Measurements from ENCODE around the gene LRRC55.

LRRC55 gene

GRCh38 chr11:57239348-57239747, 57.6 kb downstream of the LRRC55 start:
- DNase-seq = no peak

GRCh38 chr11:57240007-57240406, 58.3 kb downstream of the LRRC55 start:
- DNase-seq = no peak

DNA sequence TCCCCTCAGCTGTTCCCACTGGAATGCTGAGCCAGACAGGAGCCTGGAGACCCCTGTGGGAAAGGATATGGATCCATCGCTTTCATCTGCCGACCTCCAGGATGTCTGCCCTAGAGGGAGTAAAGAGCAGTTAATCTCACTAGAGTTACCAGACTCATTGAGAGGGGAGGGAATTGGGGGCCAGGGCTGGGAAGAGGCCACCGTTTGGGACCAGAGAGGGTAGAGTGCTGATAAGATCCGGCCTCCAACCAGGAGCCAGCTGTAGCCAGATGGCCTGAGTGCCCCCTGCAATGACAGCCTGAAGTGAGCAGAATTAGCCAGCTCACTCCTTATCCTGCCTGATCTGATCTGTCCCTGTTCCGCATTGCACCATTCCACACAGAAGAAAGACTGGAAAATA, 59.0 kb downstream of the LRRC55 start:
- no peak for DNase-seq
